Skeletal muscle tissue (tissue), 4 donors: Measurements from ENCODE around the gene TRIM38. TPM values are rescaled to one million over a fixed set of nuclear protein-coding genes. Genes with fewer than 3 reads are reported as not detected.
"Not testable (repeated sequence)": the region's sequence is repeated elsewhere in the genome, so short reads cannot be mapped to it uniquely, and the experiment has no call there.

Experiments
- H3K27ac ChIP-seq: one replicate; pipeline ENCODE4 v1.7.0; 2013; ENCODE audit warnings: mild to moderate bottlenecking, low read depth, low read length, inconsistent platforms
- H3K27me3 ChIP-seq, 3 donors: one replicate each; pipeline ENCODE4 v1.7.0; 2013; ENCODE audit warnings: low read length in 3 of 3; ENCODE audit not compliant: control insufficient read depth in 3 of 3, insufficient read depth in 3 of 3
- H3K36me3 ChIP-seq, 3 donors: one replicate each; pipeline ENCODE4 v1.7.0; 2013; ENCODE audit warnings: low read length in 3 of 3; ENCODE audit not compliant: control insufficient read depth in 3 of 3, insufficient read depth in 3 of 3
- H3K4me1 ChIP-seq, 3 donors: one replicate each; pipeline ENCODE4 v1.7.0; 2013; ENCODE audit warnings: low read length in 3 of 3, mild to moderate bottlenecking in 3 of 3; ENCODE audit not compliant: control insufficient read depth in 3 of 3, insufficient read depth in 3 of 3
- H3K4me3 ChIP-seq, 3 donors: one replicate each; pipeline ENCODE4 v1.7.0; 2013; ENCODE audit warnings: low read length in 3 of 3
- H3K9ac ChIP-seq, 3 donors: one replicate each; pipeline ENCODE4 v1.7.0; 2013; ENCODE audit warnings: low read length in 3 of 3, mild to moderate bottlenecking in 3 of 3, moderate library complexity in 2 of 3, low read depth in 1 of 3
- H3K9me3 ChIP-seq, 3 donors: one replicate each; pipeline ENCODE4 v1.7.0; 2013; ENCODE audit warnings: low read length in 3 of 3; ENCODE audit not compliant: control insufficient read depth in 3 of 3
- total RNA-seq: library from RNA; depleted of rRNA; stranded (reverse); fragments of >200 nt; gene quantifications from one replicate; pipeline ENCODE4 v1.2.3, GENCODE V29; 2014
- donor health status: Osteomylitis.

The TRIM38 gene
- total RNA-seq, 1 donor from 2014 or later: 5.2 TPM

DNA sequence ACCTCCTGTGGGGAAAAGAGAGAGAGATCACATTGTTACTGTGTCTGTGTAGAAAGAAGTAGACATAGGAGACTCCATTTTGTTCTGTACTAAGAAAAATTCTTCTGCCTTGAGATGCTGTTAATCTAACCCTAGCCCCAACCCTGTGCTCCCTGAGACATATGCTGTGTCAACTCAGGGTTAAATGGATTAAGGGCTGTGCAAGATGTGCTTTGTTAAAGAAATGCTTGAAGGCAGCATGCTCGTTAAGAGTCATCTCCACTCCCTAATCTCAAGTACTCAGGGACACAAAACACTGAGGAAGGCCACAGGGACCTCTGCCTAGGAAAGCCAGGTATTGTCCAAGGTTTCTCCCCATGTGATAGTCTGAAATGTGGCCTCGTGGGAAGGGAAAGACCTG is 36.6 kb downstream of the TRIM38 start:
- not testable (repeated sequence) for H3K4me3 ChIP-seq, H3K4me1 ChIP-seq, H3K9ac ChIP-seq, H3K27me3 ChIP-seq, H3K9me3 ChIP-seq, H3K27ac ChIP-seq
- H3K36me3 ChIP-seq: peaks cover 10 to 11% (median 10%) of the 10 kb centered on the region in 3 donors

DNA sequence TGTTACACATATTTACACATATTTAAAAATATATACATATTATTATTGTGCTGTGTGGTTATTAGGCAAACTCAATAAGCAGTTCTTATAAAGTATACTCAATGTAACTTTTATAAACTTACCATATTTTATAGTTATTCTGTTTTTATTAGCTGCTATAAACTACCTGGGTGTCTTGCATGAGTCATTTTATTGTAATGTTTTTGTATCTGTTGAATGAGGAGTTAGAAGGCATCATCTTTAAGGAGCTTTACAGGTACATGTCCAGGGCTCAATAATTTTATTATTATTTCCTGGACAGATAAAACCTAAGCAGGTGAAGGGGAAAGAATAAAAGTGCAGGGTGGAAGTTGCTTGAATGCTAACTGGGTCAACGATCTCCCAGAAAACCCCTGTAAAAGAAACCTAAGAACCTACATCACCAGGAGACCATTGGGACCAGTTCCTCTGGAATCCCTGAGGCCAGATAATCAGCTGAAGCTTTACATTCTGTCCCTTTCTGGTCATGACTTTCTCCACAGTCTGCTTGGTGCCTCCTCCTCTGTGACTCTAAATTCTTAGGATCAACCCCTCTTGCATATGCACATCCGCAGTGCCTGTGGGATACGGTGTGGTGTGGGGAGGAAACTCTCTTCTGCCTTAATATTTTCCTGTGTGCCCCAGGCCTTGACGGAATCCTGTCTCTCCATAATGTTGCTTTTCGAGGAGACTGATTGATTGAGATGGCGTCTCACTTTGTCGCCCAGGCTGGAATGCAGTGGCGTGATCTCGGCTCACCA is 38.0 kb downstream of the TRIM38 start:
- Histone ChIP-seq H3K27ac (no peak overlapping the region), H3K9ac (no peak overlapping the region), H3K4me3 (no peak overlapping the region), H3K27me3 (no peaks in the 10 kb centered on the region), H3K4me1 (no peaks in the 10 kb centered on the region), H3K9me3 (no peaks in the 10 kb centered on the region), H3K36me3 (peaks cover 10 to 11% (median 10%) of the 10 kb centered on the region in 3 donors)

DNA sequence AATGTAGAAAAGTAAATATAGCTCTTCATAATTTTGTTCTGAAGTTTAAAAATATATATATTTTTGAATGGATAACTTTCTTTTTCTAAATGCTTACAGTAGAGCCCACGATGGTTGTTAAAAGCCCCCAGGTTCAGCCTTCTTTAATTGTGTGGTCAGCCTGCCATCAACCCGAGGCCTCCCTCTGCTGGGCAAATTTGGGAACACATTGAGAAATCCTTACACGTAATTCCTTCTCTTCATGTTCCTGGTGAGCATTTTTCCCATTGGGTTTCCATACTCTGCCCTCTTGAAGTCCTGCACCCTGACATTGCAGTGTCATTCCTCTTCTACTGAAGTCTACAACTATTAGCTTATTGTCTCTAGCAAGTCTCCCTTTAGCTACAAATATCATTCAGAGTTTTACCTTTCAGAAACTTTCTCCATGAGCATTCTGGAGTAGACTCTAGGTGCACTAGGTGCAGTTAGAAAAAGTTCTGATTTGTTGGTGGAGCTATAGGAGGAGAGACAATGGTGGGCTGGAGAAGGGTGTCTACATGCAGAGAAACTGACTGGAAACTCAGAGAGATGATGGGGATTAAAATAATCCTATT is 40.6 kb downstream of the TRIM38 start:
- Histone ChIP-seq H3K4me3 (no peak overlapping the region), H3K4me1 (no peaks in the 10 kb centered on the region), H3K36me3 (peaks cover 5 to 8% (median 7%) of the 10 kb centered on the region in 3 donors), H3K9ac (no peak overlapping the region), H3K27ac (no peak overlapping the region), H3K27me3 (no peaks in the 10 kb centered on the region), H3K9me3 (no peaks in the 10 kb centered on the region)

DNA sequence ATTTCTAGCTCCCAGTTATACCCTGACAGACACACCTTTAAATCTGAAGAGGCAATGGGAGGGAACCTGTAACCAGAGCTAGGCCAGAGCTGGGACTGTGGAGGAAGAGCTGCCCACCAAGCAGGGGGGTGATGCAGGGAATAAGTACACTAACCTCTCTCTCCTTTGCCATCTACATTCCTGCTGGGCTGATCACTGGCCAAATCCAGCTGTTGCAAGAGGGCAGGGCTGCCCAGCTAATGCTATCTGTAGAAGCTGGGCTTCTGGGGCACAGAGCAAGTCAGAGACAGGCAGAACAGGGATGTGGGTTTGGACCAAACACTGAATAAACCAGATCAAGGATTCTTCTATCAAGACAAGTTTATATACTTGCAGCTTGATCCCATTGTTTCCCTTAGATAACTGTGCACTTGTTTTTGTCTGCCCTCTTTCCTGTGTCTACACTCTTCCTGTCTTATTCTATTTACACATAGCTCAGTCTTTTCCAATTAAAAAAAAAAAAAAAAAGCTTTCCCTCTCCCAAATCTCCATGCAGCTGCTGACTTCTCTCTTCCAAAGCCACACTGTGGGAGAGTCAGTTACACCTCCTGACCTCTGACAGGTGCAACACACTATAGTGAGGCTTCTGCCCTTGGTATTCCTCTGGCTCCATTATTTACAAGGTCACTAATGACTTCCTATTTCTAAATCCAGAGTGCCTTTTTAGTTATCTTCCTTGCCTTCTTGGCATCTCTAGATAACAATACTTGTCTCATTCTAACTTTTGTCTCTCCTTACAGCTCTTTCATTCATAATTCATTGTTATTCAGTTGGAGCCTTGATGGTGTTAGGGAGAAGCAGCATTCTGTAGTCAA is 43.7 kb downstream of the TRIM38 start:
- Histone ChIP-seq H3K27me3 (no peaks in the 10 kb centered on the region), H3K36me3 (no peaks in the 10 kb centered on the region), H3K4me3 (no peak overlapping the region), H3K27ac (no peak overlapping the region), H3K4me1 (no peaks in the 10 kb centered on the region), H3K9me3 (no peaks in the 10 kb centered on the region), H3K9ac (no peak overlapping the region)

DNA sequence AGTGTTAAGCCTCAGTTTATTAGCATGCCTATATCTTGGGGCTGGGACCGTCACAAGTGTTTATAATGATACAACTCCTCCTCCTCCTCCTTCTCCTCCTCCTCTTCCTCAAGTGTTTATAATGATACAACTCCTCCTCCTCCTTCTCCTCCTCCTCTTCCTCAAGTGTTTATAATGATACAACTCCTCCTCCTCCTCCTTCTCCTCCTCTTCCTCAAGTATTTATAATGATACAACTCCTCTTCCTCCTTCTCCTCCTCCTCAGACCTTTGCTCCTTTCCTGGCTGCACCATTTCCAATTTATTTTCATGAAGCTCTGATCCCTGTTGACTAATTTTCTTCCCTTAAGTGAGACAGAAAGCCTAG is 44.3 kb downstream of the TRIM38 start:
- H3K4me1 ChIP-seq, H3K9me3 ChIP-seq, H3K9ac ChIP-seq, H3K27me3 ChIP-seq, H3K27ac ChIP-seq, H3K4me3 ChIP-seq, H3K36me3 ChIP-seq: not testable (repeated sequence)

DNA sequence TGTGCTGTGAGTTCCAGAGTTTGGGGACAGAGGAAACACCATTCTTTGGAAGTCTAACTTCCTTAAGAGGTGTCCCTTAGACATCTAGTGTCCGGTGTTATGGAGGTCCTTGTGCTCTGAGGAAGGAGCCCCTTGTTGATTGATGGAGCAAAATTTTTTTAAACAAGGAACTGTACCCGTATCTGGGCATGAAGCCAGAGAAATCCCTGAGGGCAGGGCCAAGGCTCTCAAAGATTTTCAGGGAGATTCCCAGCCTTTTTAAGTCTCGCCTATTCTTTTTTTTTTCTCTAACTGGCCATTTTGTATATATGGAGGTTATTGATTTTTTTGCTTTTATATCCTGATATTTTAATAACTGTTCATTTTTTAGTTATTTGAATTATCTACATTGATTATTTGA is 45.9 kb downstream of the TRIM38 start:
- Histone ChIP-seq H3K36me3 (no peaks in the 10 kb centered on the region), H3K4me3 (no peak overlapping the region), H3K9ac (no peak overlapping the region), H3K4me1 (no peaks in the 10 kb centered on the region), H3K27me3 (no peaks in the 10 kb centered on the region), H3K27ac (no peak overlapping the region), H3K9me3 (no peaks in the 10 kb centered on the region)

DNA sequence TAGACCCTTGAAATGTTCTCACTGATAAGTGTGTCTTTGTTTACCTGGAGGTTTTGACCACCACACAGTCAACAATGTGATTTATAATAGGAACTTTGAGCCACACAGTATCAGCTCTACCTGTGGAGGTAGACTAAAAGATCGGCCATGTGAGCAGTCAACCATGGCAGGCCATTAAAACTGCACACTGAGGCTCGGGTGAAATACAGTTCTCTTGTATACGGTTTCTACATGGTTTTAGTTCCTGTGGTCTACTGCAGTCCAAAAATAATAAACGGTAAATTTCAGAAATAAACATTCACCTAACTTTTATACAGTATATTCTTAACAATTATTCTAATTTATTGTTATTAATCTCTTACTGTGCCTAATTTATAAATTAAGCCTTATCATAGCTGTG is 47.2 kb downstream of the TRIM38 start:
- Histone ChIP-seq H3K4me3 (no peak overlapping the region), H3K36me3 (no peaks in the 10 kb centered on the region), H3K27me3 (no peaks in the 10 kb centered on the region), H3K9ac (no peak overlapping the region), H3K27ac (no peak overlapping the region), H3K9me3 (no peaks in the 10 kb centered on the region), H3K4me1 (no peaks in the 10 kb centered on the region)

DNA sequence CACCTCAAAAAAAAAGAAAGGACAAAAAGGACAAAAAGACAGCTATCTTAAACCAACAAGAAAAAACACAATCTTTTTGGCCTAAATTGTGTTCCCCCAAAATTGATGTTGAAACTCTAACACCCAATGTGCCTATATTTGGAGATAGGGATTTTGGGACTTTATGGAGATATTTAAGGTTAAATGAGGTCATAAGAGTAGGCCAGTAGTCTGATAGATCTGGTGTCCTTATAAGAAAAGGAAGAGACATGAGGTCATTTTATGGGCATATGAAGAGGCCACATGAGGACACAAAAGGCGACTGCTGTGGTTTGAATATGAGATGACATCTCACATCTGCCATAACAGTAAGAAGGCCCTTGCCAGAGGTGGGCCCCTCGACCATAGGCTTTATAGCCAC is 49.5 kb downstream of the TRIM38 start:
- Histone ChIP-seq H3K9ac (no peak overlapping the region), H3K27ac (no peak overlapping the region), H3K4me3 (no peak overlapping the region), H3K9me3 (no peaks in the 10 kb centered on the region), H3K27me3 (peaks cover 0 to 6% (median 4%) of the 10 kb centered on the region in 3 donors), H3K4me1 (peaks cover 0 to 3% (median 0%) of the 10 kb centered on the region in 3 donors), H3K36me3 (no peaks in the 10 kb centered on the region)

DNA sequence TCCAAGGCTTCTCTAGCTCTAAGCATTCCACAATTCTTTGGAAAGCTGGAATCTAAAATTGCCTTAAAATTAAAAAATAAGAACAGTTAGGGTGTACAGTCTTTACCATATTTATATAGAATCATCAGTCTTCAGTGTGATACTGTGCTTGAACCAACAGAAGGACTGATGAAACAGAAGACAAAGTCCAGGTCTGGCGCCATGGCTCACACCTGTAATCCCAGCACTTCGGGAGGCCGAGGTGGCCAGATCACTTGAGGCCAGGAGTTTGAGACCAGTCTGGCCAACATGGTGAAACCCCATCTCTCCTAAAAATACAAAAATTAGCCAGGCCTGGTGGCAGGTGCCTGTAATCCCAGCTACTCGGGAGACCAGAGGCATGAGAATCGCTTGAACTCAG is 51.8 kb downstream of the TRIM38 start:
- not testable (repeated sequence) for H3K4me3 ChIP-seq, H3K9me3 ChIP-seq, H3K9ac ChIP-seq, H3K27ac ChIP-seq, H3K36me3 ChIP-seq, H3K4me1 ChIP-seq
- peaks cover 0 to 26% (median 24%) of the 10 kb centered on the region in 3 donors for H3K27me3 ChIP-seq
